GM19025 (cell line): Measurements from ENCODE around the gene BRD3OS.

Experiments
- ATAC-seq: cut with Tn5 transposase; IDR thresholded peaks from one replicate; pipeline ENCODE4 v1.9.1; 2021; ENCODE audit warnings: mild to moderate bottlenecking, low read depth, moderate library complexity; ENCODE audit not compliant: unreplicated experiment

The BRD3OS gene

GRCh38 chr9:134076644-134077043, 51.4 kb downstream of the BRD3OS start:
- no peak for ATAC-seq
